GM12878 (cell line): ENCODE results near the gene HINT3.

ENCODE experiments used
- CHD1 ChIP-seq: IDR thresholded peaks from 2 replicates; pipeline ENCODE4 v1.6.1; 2012; ENCODE audit warnings: low read depth, low read length, improper control_type of control experiment
- CTCF ChIP-seq, 3 experiments: IDR thresholded peaks in 2 of 3; conservative IDR thresholded peaks in 1 of 3; 2 replicates each; pipeline ENCODE4 v1.5.1; 2011; ENCODE audit warnings: low read depth in 3 of 3, low read length in 3 of 3, mild to moderate bottlenecking in 3 of 3, control low read depth in 2 of 3, moderate library complexity in 2 of 3, inconsistent platforms in 1 of 3, mixed read lengths in 1 of 3; ENCODE audit not compliant: control insufficient read depth in 2 of 3, insufficient read depth in 1 of 3; ENCODE audit errors: extremely low read depth in 1 of 3
- GABPA ChIP-seq: IDR thresholded peaks from 2 replicates; pipeline ENCODE4 v1.6.1; 2014; ENCODE audit warnings: antibody characterized with exemption, low read depth, mild to moderate bottlenecking, inconsistent platforms
- JUND ChIP-seq: IDR thresholded peaks from 2 replicates; pipeline ENCODE4 v1.6.1; 2012; ENCODE audit warnings: low read depth, mild to moderate bottlenecking, low read length, improper control_type of control experiment, moderate library complexity
- MYC ChIP-seq: IDR thresholded peaks from 2 replicates; pipeline ENCODE4 v1.6.1; 2011; ENCODE audit warnings: mild to moderate bottlenecking, low read length, moderate library complexity, inconsistent platforms; ENCODE audit not compliant: insufficient read depth, insufficient replicate concordance, insufficient read length, severe bottlenecking
- TF ChIP-seq, protein P1 (sequence below): IDR thresholded peaks from 2 replicates; pipeline ENCODE4 v1.6.1; 2012; ENCODE audit warnings: mild to moderate bottlenecking, low read depth, low read length

DNA sequence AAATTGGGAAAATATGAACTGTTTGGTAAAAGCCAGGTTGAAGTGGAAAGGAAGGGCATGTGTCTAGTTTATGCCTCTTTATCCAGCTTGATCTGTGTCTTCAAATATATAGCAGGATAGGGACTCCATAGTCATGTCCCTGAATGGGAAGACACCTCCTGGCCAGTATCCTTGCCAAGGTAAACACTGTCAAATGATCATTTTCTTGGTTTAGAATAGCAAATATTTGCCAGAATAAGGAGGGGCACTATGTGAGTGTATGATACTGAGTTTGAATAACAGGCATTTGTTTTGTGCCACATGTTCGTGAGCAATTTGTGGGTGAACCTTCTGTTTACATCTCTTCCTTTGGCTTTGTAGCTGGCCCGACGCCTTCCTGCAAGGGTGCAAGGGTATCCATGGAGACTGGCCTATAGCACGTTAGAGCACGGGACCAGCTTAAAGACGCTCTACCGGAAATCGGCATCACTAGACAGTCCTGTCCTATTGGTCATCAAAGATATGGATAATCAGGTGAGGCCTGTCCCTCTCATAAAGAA is 34.2 kb upstream of the HINT3 start:
- TF ChIP-seq CTCF (IDR thresholded peaks at IDR 0.05 in 2 of 3, conservative IDR thresholded peaks at IDR 0.05 in 1 of 3; ENCODE audit: control insufficient read depth in 2 of 3, extremely low read depth in 1 of 3, insufficient read depth in 1 of 3, low read depth in 3 of 3, low read length in 3 of 3) (no peak), MYC (no peak), CHD1 (no peak), GABPA (no peak), JUND (no peak)
- TF ChIP-seq, protein P1, sequence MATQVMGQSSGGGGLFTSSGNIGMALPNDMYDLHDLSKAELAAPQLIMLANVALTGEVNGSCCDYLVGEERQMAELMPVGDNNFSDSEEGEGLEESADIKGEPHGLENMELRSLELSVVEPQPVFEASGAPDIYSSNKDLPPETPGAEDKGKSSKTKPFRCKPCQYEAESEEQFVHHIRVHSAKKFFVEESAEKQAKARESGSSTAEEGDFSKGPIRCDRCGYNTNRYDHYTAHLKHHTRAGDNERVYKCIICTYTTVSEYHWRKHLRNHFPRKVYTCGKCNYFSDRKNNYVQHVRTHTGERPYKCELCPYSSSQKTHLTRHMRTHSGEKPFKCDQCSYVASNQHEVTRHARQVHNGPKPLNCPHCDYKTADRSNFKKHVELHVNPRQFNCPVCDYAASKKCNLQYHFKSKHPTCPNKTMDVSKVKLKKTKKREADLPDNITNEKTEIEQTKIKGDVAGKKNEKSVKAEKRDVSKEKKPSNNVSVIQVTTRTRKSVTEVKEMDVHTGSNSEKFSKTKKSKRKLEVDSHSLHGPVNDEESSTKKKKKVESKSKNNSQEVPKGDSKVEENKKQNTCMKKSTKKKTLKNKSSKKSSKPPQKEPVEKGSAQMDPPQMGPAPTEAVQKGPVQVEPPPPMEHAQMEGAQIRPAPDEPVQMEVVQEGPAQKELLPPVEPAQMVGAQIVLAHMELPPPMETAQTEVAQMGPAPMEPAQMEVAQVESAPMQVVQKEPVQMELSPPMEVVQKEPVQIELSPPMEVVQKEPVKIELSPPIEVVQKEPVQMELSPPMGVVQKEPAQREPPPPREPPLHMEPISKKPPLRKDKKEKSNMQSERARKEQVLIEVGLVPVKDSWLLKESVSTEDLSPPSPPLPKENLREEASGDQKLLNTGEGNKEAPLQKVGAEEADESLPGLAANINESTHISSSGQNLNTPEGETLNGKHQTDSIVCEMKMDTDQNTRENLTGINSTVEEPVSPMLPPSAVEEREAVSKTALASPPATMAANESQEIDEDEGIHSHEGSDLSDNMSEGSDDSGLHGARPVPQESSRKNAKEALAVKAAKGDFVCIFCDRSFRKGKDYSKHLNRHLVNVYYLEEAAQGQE: no peak
